Measurements from ENCODE around the gene TFPI.

TFPI gene

DNA sequence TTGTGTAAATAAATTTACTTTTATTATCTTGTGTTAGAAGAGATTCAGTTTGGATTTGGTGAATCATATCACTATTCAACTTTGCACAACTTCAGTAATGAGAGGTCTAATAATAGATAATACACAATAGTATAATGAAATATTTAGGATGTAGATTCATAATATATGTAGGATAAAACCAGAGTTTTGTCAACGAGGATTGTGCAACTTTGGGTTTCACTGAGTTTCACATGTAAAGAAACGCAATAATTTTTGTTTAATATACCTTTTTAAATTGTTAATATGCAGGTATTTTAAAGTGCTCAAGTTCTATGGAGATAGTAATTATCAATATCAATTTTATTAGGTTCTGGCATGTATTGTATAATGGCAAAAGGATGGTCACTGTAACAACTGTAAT is 111.5 kb downstream of the TFPI start:
- Histone ChIP-seq H3K27me3 (ENCODE audit: control insufficient read depth, insufficient read depth, low read length) (no peaks in the 10 kb centered on the region), H3K9me3 (ENCODE audit: control insufficient read depth, insufficient read depth, low read length) (no peaks in the 10 kb centered on the region), H3K9ac (ENCODE audit: low read depth, low read length) (no peak overlapping the region), H3K4me1 (ENCODE audit: control insufficient read depth, insufficient read depth, low read length) (no peaks in the 10 kb centered on the region), H3K4me3 (ENCODE audit: low read depth, low read length) (no peak overlapping the region), H3K36me3 (ENCODE audit: control insufficient read depth, insufficient read depth, low read length) (no peaks in the 10 kb centered on the region)

DNA sequence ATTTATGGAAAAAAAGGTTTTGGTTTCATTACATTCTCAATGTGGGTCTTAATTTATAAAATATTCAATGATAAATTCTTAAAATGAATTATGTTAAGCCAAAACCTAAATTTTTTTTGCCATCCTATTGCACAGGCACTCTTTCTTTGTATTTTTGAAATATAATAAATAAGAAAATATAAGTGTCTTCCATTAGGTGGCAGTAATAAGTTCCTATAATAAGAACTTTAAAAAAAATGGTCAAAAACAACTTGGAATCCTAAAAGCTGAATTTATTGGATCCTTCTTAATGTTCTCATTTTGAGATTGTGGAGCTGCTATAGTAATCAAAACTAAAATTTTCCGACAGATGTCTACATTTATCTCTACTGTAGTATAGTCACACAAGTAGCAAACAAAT is 111.9 kb downstream of the TFPI start:
- no peak overlapping the region for H3K9ac ChIP-seq (ENCODE audit: low read depth, low read length)
- no peak overlapping the region for H3K4me3 ChIP-seq (ENCODE audit: low read depth, low read length)
- no peaks in the 10 kb centered on the region for H3K27me3 ChIP-seq (ENCODE audit: control insufficient read depth, insufficient read depth, low read length)
- H3K4me1 ChIP-seq (ENCODE audit: control insufficient read depth, insufficient read depth, low read length): no peaks in the 10 kb centered on the region
- no peaks in the 10 kb centered on the region for H3K9me3 ChIP-seq (ENCODE audit: control insufficient read depth, insufficient read depth, low read length)
- no peaks in the 10 kb centered on the region for H3K36me3 ChIP-seq (ENCODE audit: control insufficient read depth, insufficient read depth, low read length)

DNA sequence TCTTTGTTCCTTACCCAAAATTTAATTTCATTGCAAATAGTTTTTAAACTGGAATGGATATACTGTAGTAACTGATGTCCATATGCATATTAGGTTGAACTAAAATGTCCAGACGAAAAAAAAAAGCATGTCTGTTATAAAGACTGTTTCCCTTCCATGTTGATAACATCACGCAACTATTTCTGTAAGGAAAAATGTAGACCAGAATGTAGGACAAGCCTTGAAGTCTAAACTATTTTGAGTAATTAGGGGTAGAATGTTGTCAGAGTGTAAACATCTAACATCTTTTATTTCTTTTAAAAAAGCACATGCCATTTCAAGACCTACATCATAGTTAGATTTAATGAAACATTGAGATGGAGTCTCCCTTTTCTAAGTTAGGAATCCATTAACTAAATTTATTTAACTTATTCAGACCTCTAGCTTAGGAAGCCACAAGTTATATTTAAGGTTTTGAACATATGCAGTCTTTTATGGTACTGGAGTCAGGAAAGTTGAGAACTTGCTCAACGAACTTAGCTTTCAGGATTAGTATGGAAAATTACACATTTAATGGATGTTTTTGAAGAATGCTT is 114.0 kb downstream of the TFPI start:
- Histone ChIP-seq H3K4me3 (ENCODE audit: low read depth, low read length) (no peak overlapping the region), H3K9me3 (ENCODE audit: control insufficient read depth, insufficient read depth, low read length) (no peaks in the 10 kb centered on the region), H3K4me1 (ENCODE audit: control insufficient read depth, insufficient read depth, low read length) (no peaks in the 10 kb centered on the region), H3K9ac (ENCODE audit: low read depth, low read length) (no peak overlapping the region), H3K36me3 (ENCODE audit: control insufficient read depth, insufficient read depth, low read length) (no peaks in the 10 kb centered on the region), H3K27me3 (ENCODE audit: control insufficient read depth, insufficient read depth, low read length) (no peaks in the 10 kb centered on the region)

DNA sequence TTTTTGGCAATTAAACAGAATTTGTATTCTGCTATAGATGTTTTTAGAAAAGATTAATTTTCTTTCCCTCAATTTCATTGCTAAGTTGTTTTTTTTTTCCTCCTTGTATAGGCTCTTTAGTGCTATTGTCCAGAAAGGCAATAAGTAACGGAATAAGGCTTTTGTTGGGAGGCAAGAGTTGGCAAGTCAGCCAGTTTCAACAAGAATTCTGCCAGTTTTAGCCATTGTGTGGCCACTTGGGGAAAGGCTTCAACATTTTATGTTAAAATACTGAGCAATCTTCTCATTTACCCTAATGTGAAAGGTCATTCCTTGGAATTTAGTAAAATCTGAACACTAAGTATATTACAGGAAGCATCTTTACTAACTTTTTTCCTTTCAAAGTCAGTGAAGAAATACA is 115.8 kb downstream of the TFPI start:
- Histone ChIP-seq H3K9ac (ENCODE audit: low read depth, low read length) (no peak overlapping the region), H3K36me3 (ENCODE audit: control insufficient read depth, insufficient read depth, low read length) (no peaks in the 10 kb centered on the region), H3K27me3 (ENCODE audit: control insufficient read depth, insufficient read depth, low read length) (no peaks in the 10 kb centered on the region), H3K4me1 (ENCODE audit: control insufficient read depth, insufficient read depth, low read length) (no peaks in the 10 kb centered on the region), H3K4me3 (ENCODE audit: low read depth, low read length) (no peak overlapping the region), H3K9me3 (ENCODE audit: control insufficient read depth, insufficient read depth, low read length) (no peaks in the 10 kb centered on the region)

DNA sequence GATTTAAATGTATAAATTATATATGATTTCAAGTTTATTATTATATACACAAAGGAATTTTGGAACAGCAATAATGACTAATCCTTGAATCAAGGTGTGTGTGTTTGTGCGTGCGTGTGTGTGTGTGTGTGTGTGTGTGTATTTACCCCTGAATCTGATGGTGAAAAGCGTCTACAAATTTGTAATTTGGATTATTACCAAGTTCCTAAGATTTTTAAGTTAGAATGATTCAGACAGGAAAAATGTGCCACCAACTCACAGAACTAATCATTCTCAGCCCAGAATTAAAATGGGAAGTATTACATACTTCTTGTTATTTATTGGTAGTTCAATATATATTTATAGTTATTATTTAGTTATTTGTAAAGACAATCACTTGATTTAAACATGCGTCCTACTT is 118.5 kb downstream of the TFPI start:
- no peaks in the 10 kb centered on the region for H3K9me3 ChIP-seq (ENCODE audit: control insufficient read depth, insufficient read depth, low read length)
- no peak overlapping the region for H3K9ac ChIP-seq (ENCODE audit: low read depth, low read length)
- H3K4me1 ChIP-seq (ENCODE audit: control insufficient read depth, insufficient read depth, low read length): no peaks in the 10 kb centered on the region
- no peaks in the 10 kb centered on the region for H3K27me3 ChIP-seq (ENCODE audit: control insufficient read depth, insufficient read depth, low read length)
- no peak overlapping the region for H3K4me3 ChIP-seq (ENCODE audit: low read depth, low read length)
- H3K36me3 ChIP-seq (ENCODE audit: control insufficient read depth, insufficient read depth, low read length): no peaks in the 10 kb centered on the region

DNA sequence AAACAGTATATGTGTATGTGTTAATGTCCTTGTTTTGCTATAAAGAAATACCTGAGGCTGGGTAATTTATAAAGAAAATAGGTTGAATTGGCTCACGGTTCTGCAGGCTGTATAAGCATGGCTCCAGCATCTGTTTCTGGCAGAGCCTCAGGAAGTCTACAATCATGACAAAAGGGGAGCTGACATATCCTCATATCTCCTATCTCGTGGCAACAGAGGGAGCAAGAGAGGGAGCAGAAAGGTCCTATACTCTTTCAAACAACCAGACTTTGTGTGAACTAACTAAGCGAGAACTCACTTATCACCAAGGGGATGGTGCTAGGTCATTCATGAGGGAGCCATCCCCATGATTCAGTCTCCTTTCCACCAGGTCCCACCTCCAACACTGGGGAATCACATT is 119.2 kb downstream of the TFPI start:
- Histone ChIP-seq H3K36me3 (ENCODE audit: control insufficient read depth, insufficient read depth, low read length) (no peaks in the 10 kb centered on the region), H3K4me1 (ENCODE audit: control insufficient read depth, insufficient read depth, low read length) (no peaks in the 10 kb centered on the region), H3K27me3 (ENCODE audit: control insufficient read depth, insufficient read depth, low read length) (no peaks in the 10 kb centered on the region), H3K9ac (ENCODE audit: low read depth, low read length) (no peak overlapping the region), H3K4me3 (ENCODE audit: low read depth, low read length) (no peak overlapping the region), H3K9me3 (ENCODE audit: control insufficient read depth, insufficient read depth, low read length) (no peaks in the 10 kb centered on the region)

DNA sequence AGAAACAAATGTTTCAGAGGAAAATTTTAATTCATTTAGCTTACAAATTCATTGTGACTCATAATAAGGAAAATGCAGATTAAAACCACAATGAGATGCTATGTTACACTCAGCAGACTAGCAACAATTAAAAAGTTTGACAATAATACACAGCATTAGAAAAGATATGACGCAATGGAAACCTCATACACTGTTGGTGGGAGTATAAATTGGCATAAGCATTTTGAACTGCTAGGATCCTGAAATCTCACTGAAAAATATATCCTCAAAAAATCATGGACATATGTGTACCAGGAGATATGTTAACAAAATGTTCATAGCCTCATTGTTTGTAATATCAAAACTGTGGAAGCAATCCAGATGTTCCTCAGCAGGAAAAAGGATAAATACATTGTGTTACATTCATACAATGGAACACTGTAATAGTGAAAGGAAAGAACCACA is 119.9 kb downstream of the TFPI start:
- Histone ChIP-seq H3K9me3 (ENCODE audit: control insufficient read depth, insufficient read depth, low read length) (no peaks in the 10 kb centered on the region), H3K36me3 (ENCODE audit: control insufficient read depth, insufficient read depth, low read length) (no peaks in the 10 kb centered on the region), H3K27me3 (ENCODE audit: control insufficient read depth, insufficient read depth, low read length) (no peaks in the 10 kb centered on the region), H3K4me3 (ENCODE audit: low read depth, low read length) (no peak overlapping the region), H3K4me1 (ENCODE audit: control insufficient read depth, insufficient read depth, low read length) (no peaks in the 10 kb centered on the region), H3K9ac (ENCODE audit: low read depth, low read length) (no peak overlapping the region)

DNA sequence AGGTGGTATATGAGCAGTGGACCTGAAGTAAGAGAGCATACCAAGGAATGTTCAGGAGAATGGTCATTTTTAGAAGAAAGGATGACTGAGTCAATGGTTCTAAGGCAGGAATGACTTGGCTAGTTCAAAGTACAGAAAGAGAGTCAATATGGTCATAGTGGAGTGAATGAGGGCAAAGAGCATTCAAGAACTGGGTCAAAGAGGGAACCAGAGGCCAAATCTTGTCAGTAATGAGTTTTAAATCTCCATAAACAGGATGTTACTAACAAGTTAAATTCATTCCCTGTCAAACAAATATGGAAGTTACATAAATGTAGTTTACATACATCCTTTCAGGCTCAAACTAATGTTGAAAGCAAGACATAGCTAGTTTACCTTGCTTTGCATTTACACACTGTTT is 122.3 kb downstream of the TFPI start:
- Histone ChIP-seq H3K27me3 (ENCODE audit: control insufficient read depth, insufficient read depth, low read length) (no peaks in the 10 kb centered on the region), H3K36me3 (ENCODE audit: control insufficient read depth, insufficient read depth, low read length) (no peaks in the 10 kb centered on the region), H3K9ac (ENCODE audit: low read depth, low read length) (no peak overlapping the region), H3K4me3 (ENCODE audit: low read depth, low read length) (no peak overlapping the region), H3K9me3 (ENCODE audit: control insufficient read depth, insufficient read depth, low read length) (no peaks in the 10 kb centered on the region), H3K4me1 (ENCODE audit: control insufficient read depth, insufficient read depth, low read length) (no peaks in the 10 kb centered on the region)

DNA sequence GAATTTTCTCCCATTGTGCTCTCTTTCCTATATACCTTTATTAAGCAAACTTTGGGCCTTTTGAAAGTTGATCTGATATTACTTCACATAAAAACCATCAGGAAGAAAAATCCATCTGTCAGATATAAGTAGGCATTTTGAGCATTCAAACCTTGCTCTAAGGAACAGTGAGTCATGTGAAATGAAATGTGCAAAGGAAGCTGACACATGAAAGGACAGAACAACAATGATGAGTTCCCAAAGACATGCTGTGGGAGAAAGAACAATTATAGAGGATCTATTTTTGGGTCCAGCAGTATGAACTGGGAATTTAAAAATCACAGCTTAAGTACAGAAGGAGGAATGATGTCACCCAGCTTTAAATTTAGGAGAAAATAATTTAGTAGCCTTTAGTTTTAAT is 124.2 kb downstream of the TFPI start:
- Histone ChIP-seq H3K27me3 (ENCODE audit: control insufficient read depth, insufficient read depth, low read length) (no peaks in the 10 kb centered on the region), H3K9ac (ENCODE audit: low read depth, low read length) (no peak overlapping the region), H3K36me3 (ENCODE audit: control insufficient read depth, insufficient read depth, low read length) (no peaks in the 10 kb centered on the region), H3K4me3 (ENCODE audit: low read depth, low read length) (no peak overlapping the region), H3K9me3 (ENCODE audit: control insufficient read depth, insufficient read depth, low read length) (no peaks in the 10 kb centered on the region), H3K4me1 (ENCODE audit: control insufficient read depth, insufficient read depth, low read length) (no peaks in the 10 kb centered on the region)

DNA sequence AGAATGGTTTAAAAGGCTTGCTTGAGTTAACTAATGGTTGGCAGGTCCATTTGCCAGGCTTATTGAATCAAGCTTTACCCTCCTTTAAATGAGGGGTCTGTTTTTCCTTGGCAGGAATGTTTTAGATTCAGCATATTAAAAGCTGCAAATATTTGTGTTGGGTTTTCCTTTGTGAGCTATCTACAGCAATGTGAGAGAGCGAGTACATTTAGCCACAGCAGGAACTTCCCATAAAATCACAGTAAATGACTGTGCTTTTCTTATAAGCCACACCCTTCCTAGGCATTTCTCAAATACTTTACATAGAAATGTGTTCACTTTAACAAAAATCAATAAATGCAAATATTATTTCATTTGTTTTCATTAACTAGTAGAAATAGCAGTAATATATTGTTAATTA is 130.1 kb downstream of the TFPI start:
- Histone ChIP-seq H3K9ac (ENCODE audit: low read depth, low read length) (no peak overlapping the region), H3K4me1 (ENCODE audit: control insufficient read depth, insufficient read depth, low read length) (no peaks in the 10 kb centered on the region), H3K9me3 (ENCODE audit: control insufficient read depth, insufficient read depth, low read length) (no peaks in the 10 kb centered on the region), H3K27me3 (ENCODE audit: control insufficient read depth, insufficient read depth, low read length) (no peaks in the 10 kb centered on the region), H3K4me3 (ENCODE audit: low read depth, low read length) (no peak overlapping the region), H3K36me3 (ENCODE audit: control insufficient read depth, insufficient read depth, low read length) (no peaks in the 10 kb centered on the region)

DNA sequence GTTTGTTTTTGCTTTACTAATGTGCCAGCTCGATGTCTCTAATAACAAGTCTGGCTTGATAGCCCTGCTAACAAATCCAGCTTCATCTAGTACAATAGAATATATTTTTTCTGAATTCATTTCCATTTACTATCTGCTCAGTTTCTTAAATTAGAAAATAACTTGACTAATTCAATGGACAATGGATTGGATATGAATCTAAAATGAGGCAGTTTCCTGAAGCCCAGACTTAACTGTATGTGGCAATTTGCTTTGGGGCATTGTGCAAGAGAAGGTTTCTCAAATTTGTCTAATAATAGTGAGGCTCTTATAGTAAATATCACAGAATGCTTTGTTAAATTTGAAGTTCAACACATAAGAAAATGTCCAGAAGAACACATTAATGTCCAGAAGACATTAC is 132.0 kb downstream of the TFPI start:
- no peak overlapping the region for H3K4me3 ChIP-seq (ENCODE audit: low read depth, low read length)
- no peaks in the 10 kb centered on the region for H3K9me3 ChIP-seq (ENCODE audit: control insufficient read depth, insufficient read depth, low read length)
- no peak overlapping the region for H3K9ac ChIP-seq (ENCODE audit: low read depth, low read length)
- no peaks in the 10 kb centered on the region for H3K4me1 ChIP-seq (ENCODE audit: control insufficient read depth, insufficient read depth, low read length)
- H3K36me3 ChIP-seq (ENCODE audit: control insufficient read depth, insufficient read depth, low read length): no peaks in the 10 kb centered on the region
- H3K27me3 ChIP-seq (ENCODE audit: control insufficient read depth, insufficient read depth, low read length): no peaks in the 10 kb centered on the region

DNA sequence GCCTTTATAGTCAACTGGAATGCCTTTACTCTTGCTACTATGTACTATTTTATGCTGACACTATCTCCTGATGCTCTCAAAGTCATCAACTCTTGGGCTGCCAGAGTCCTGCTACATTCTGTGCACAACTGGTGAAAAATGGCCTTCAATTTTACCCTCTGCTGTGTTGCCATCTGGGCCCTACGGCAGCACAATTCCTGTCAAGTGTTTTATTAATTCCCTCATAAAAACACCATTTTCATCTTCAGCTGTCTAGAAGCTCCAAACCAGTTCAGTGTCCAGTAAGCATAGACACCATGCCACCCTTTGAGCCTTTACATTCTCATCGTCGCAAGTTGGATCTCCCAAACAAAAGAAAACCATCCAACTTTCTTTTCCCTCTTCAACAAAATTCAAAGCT is 132.7 kb downstream of the TFPI start:
- H3K36me3 ChIP-seq (ENCODE audit: control insufficient read depth, insufficient read depth, low read length): no peaks in the 10 kb centered on the region
- H3K9ac ChIP-seq (ENCODE audit: low read depth, low read length): no peak overlapping the region
- H3K27me3 ChIP-seq (ENCODE audit: control insufficient read depth, insufficient read depth, low read length): no peaks in the 10 kb centered on the region
- H3K4me3 ChIP-seq (ENCODE audit: low read depth, low read length): no peak overlapping the region
- no peaks in the 10 kb centered on the region for H3K4me1 ChIP-seq (ENCODE audit: control insufficient read depth, insufficient read depth, low read length)
- H3K9me3 ChIP-seq (ENCODE audit: control insufficient read depth, insufficient read depth, low read length): no peaks in the 10 kb centered on the region

DNA sequence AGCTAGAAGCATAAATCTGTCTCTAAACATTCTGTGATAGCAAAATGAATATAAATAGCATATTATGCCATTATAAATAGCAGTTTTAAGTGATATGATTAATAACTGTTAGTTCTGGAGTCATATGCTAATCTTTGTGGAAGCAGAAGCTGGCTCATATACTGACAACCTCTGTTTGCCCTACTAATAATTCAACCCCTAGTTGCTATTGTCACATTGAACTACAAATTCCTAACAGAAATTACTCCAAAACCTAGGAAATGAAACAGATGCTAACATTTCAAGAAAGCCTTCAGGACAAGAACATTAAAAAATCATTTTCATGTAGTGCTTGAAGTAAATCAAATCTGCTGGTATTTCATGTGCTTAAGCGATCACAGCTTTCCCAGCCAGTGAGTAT is 134.4 kb downstream of the TFPI start:
- no peaks in the 10 kb centered on the region for H3K27me3 ChIP-seq (ENCODE audit: control insufficient read depth, insufficient read depth, low read length)
- no peaks in the 10 kb centered on the region for H3K9me3 ChIP-seq (ENCODE audit: control insufficient read depth, insufficient read depth, low read length)
- H3K9ac ChIP-seq (ENCODE audit: low read depth, low read length): no peak overlapping the region
- no peaks in the 10 kb centered on the region for H3K4me1 ChIP-seq (ENCODE audit: control insufficient read depth, insufficient read depth, low read length)
- no peaks in the 10 kb centered on the region for H3K36me3 ChIP-seq (ENCODE audit: control insufficient read depth, insufficient read depth, low read length)
- no peak overlapping the region for H3K4me3 ChIP-seq (ENCODE audit: low read depth, low read length)

All from iPS-15b (cell line).